Measurements from ENCODE around the gene ISG20L2.

The ISG20L2 gene

DNA sequence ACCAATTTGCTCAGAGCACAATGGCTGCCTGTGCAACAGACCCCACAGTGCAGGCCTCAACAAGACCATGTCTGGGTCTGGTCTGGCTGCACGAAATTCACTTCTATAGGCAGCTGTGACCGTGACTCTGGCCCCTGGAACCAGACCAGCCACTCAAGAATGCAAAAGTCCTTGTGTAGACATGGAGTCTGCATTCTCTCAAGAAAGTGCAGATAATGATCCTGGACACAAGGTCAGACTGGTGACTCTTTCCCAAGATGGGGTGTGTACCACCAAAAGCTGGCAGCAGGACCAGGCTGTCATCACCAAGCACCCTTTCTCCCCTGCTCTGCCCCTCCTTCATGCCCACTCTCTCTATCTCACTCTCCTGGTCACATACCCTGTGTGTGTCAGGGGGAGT is 7.4 kb downstream of the ISG20L2 start:
- Histone ChIP-seq H3K9me3 (ENCODE audit: severe bottlenecking) (no peaks in the 10 kb centered on the region), H3K27ac (no peak overlapping the region), H3K27me3 (ENCODE audit: insufficient read depth, low read depth, severe bottlenecking) (no peaks in the 10 kb centered on the region), H3K4me3 (ENCODE audit: low read depth, low read length) (no peak overlapping the region), H3K36me3 (peaks cover 63% of the 10 kb centered on the region)
- DNase-seq = no peak
- TF ChIP-seq, protein P1, sequence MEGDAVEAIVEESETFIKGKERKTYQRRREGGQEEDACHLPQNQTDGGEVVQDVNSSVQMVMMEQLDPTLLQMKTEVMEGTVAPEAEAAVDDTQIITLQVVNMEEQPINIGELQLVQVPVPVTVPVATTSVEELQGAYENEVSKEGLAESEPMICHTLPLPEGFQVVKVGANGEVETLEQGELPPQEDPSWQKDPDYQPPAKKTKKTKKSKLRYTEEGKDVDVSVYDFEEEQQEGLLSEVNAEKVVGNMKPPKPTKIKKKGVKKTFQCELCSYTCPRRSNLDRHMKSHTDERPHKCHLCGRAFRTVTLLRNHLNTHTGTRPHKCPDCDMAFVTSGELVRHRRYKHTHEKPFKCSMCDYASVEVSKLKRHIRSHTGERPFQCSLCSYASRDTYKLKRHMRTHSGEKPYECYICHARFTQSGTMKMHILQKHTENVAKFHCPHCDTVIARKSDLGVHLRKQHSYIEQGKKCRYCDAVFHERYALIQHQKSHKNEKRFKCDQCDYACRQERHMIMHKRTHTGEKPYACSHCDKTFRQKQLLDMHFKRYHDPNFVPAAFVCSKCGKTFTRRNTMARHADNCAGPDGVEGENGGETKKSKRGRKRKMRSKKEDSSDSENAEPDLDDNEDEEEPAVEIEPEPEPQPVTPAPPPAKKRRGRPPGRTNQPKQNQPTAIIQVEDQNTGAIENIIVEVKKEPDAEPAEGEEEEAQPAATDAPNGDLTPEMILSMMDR (IDR thresholded peaks at IDR 0.05; ENCODE audit: low read depth, low read length) = no peak

DNA sequence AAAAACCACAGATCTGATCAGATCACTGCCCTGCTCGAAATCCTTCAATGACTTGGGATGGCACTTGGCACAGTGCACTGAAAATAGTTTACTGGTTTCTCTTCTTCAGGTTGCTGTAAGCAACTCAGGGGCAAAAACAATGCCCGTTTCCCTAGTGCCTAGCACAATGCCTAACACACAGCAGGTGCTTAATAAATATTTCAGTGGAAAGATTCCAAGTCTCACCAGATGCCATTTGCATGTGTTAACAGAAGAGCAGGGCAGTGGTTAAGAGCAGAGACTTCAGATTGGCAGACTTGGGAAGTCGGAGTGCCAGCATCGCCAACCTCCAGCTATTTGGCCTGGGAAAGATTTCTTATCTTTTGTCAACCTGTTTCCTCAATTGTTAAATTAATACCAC is 11.2 kb downstream of the ISG20L2 start:
- no peak for DNase-seq
- TF ChIP-seq, protein P1 (IDR thresholded peaks at IDR 0.05; ENCODE audit: low read depth, low read length) = no peak
- H3K4me3 ChIP-seq (ENCODE audit: low read depth, low read length) = no peak overlapping the region
- peaks cover 30% of the 10 kb centered on the region for H3K36me3 ChIP-seq
- no peak overlapping the region for H3K27ac ChIP-seq
- no peaks in the 10 kb centered on the region for H3K9me3 ChIP-seq (ENCODE audit: severe bottlenecking)
- H3K27me3 ChIP-seq (ENCODE audit: insufficient read depth, low read depth, severe bottlenecking) = no peaks in the 10 kb centered on the region

DNA sequence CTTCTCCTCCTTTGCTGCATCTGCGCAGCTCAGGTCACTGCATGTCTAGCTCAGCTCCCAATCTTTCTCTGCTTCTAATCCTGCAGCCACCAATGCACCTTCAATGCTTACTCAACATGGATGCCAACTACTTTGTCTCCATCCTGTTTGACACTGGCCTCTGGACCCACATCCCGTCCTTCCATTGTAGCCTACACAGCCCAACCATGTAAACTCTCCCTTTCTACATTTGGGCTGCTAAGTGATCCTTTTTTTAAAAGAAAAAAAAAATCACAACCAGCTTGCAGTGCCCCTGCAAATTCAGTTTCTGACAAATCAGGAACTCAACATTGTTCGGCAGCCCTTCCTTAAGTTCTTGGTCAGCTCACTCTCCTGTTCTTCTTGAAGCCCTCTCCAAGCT is 13.7 kb downstream of the ISG20L2 start:
- DNase-seq = no peak
- Histone ChIP-seq H3K27ac (no peak overlapping the region), H3K4me3 (ENCODE audit: low read depth, low read length) (no peak overlapping the region), H3K9me3 (ENCODE audit: severe bottlenecking) (no peaks in the 10 kb centered on the region), H3K27me3 (ENCODE audit: insufficient read depth, low read depth, severe bottlenecking) (no peaks in the 10 kb centered on the region), H3K36me3 (peaks cover 8% of the 10 kb centered on the region)
- TF ChIP-seq, protein P1 (IDR thresholded peaks at IDR 0.05; ENCODE audit: low read depth, low read length) = no peak

DNA sequence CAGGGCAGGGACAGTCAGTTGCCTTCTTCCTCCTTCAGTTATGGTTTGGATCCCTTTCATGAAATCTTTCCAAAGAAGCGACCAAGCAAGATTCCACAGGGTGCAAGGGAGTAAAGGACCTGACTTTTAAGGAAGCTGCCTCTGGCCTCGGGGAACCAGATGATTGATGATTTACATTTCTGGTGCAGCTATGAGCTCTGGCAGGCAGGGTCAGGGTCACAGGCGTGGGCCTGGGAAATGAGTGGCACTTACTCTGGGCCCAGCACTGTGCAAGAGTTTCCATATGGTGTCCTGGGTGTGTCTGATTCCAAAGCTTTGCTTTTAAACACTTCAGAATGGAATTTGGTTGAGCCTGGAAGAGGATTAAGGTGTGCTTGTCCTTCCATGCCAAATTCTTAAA is 15.9 kb downstream of the ISG20L2 start:
- H3K9me3 ChIP-seq (ENCODE audit: severe bottlenecking) = no peaks in the 10 kb centered on the region
- DNase-seq = no peak
- no peaks in the 10 kb centered on the region for H3K27me3 ChIP-seq (ENCODE audit: insufficient read depth, low read depth, severe bottlenecking)
- H3K27ac ChIP-seq = peak overlapping the region; percentile 86
- H3K4me3 ChIP-seq (ENCODE audit: low read depth, low read length) = no peak overlapping the region
- peaks cover 4% of the 10 kb centered on the region; the same call in 1 of the 2 replicates for H3K36me3 ChIP-seq
- TF ChIP-seq, protein P1 (IDR thresholded peaks at IDR 0.05; ENCODE audit: low read depth, low read length) = no peak

DNA sequence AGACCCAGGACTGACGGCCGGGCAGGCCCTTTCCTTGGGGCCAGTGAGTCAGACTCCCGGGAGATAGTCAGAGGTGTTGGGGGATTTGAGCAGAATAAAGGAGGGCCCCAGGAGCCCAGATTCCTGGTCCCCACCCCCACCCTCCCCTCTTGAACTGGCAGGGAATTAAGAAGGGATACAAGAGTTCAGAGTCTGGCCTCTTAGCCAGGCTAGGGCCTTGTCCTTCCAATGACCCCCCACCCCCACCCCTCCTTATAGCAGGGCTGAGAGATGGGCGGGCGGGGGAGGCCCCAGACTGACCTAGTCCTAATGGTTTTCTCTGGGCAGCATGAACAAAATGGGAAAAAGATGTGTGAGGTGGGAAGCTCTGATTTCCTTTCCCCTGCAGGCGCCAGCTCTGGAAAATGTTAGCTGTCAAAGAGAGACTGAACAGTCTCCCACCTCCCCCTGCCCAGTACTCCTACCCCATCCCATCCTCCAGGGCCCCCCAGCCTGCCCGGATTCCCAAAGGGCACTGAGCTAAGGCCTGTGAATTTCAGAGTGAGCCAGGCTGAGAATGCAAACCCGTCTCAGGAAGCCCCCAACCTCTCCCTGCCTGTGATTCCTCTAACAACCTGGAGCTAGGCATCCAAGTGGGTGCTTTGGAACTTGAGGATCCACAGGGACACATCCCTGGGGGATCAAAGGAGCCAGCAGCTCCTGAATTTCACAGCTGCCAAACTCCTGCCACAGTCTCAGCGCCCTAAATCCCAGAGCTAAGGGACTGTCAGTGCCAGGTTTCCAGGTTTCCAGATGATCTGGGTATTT is 17.4 kb downstream of the ISG20L2 start:
- Histone ChIP-seq H3K36me3 (peaks cover 4% of the 10 kb centered on the region; the same call in 1 of the 2 replicates), H3K27ac (peak overlapping the region; percentile 86), H3K27me3 (ENCODE audit: insufficient read depth, low read depth, severe bottlenecking) (no peaks in the 10 kb centered on the region), H3K9me3 (ENCODE audit: severe bottlenecking) (no peaks in the 10 kb centered on the region), H3K4me3 (ENCODE audit: low read depth, low read length) (no peak overlapping the region)
- TF ChIP-seq, protein P1 (IDR thresholded peaks at IDR 0.05; ENCODE audit: low read depth, low read length) = no peak
- peak; percentile 89 for DNase-seq
